Ishikawa (cell line): ENCODE results near the gene TMEM167B.

Experiments used
- EP300 ChIP-seq: IDR thresholded peaks from 2 replicates; pipeline ENCODE4 v1.6.1; 2012; ENCODE audit warnings: borderline replicate concordance
- FOXM1 ChIP-seq: IDR thresholded peaks from 2 replicates; pipeline ENCODE4 v1.6.1; 2012; ENCODE audit warnings: low read depth, borderline replicate concordance
- TF ChIP-seq, protein P1 (sequence below): IDR thresholded peaks from 2 replicates; pipeline ENCODE4 v1.6.1; 2012; ENCODE audit warnings: low read depth, mild to moderate bottlenecking

GRCh38 chr1:109075531-109076490 is 14.8 kb upstream of the TMEM167B start, which contains the start of gene TAF13:
- TF ChIP-seq FOXM1 (no peak), EP300 (no peak)
- TF ChIP-seq, protein P1, sequence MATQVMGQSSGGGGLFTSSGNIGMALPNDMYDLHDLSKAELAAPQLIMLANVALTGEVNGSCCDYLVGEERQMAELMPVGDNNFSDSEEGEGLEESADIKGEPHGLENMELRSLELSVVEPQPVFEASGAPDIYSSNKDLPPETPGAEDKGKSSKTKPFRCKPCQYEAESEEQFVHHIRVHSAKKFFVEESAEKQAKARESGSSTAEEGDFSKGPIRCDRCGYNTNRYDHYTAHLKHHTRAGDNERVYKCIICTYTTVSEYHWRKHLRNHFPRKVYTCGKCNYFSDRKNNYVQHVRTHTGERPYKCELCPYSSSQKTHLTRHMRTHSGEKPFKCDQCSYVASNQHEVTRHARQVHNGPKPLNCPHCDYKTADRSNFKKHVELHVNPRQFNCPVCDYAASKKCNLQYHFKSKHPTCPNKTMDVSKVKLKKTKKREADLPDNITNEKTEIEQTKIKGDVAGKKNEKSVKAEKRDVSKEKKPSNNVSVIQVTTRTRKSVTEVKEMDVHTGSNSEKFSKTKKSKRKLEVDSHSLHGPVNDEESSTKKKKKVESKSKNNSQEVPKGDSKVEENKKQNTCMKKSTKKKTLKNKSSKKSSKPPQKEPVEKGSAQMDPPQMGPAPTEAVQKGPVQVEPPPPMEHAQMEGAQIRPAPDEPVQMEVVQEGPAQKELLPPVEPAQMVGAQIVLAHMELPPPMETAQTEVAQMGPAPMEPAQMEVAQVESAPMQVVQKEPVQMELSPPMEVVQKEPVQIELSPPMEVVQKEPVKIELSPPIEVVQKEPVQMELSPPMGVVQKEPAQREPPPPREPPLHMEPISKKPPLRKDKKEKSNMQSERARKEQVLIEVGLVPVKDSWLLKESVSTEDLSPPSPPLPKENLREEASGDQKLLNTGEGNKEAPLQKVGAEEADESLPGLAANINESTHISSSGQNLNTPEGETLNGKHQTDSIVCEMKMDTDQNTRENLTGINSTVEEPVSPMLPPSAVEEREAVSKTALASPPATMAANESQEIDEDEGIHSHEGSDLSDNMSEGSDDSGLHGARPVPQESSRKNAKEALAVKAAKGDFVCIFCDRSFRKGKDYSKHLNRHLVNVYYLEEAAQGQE: no peak
